HepG2 (cell line): ENCODE measurements around the gene CASZ1.

Source experiments
- DBP ChIP-seq: sonication (generic); formaldehyde crosslinking; IDR thresholded peaks from 2 replicates; pipeline ENCODE4 v1.4.0; 2020; ENCODE audit warnings: missing genetic modification reagents; ENCODE audit errors: not compliant biosample characterization
- HMG20B ChIP-seq: conservative IDR thresholded peaks from 2 replicates; pipeline ENCODE4 v1.6.1; 2016; ENCODE audit warnings: missing genetic modification reagents, missing compliant biosample characterization

GRCh38 chr1:10639775-10640578 is 156.5 kb downstream of the CASZ1 start:
- no peak for TF ChIP-seq DBP (CRISPR knock-in tag)
- TF ChIP-seq HMG20B (CRISPR knock-in tag) = no peak
